ENCODE data around the gene CSNK1A1.

GRCh38 chr5:149478761-149479160 is 72.5 kb downstream of the CSNK1A1 start:
- TF ChIP-seq CTCF (IDR thresholded peaks at IDR 0.05) (no peak), POLR2A (IDR thresholded peaks at IDR 0.05) (no peak), POLR2AphosphoS5 (IDR thresholded peaks at IDR 0.05) (no peak), EP300 (IDR thresholded peaks at IDR 0.05) (no peak)

All from gastroesophageal sphincter (tissue), 3 donors.